HEK293 (cell line): ENCODE results near the gene TBC1D19.
"Not testable (repeated sequence)": the region's sequence is repeated elsewhere in the genome, so short reads cannot be mapped to it uniquely, and the experiment has no call there.

ENCODE experiments used
- CTCF ChIA-PET: fragments of 350-600 bp; formaldehyde crosslinking; extraction: SDS; loops from one replicate; lab custom pipeline; 2021; ENCODE audit warnings: antibody characterized with exemption; lab: Yijun Ruan, JAX
- POLR2A ChIA-PET: fragments of 300-600 bp; formaldehyde crosslinking; extraction: SDS; loops from one replicate; lab custom pipeline; 2020; ENCODE audit warnings: antibody characterized with exemption, inconsistent platforms; lab: Yijun Ruan, JAX
- H3K27ac ChIP-seq: fragments of 200-500 bp; sonication (Bioruptor generic); 2 replicates; pipeline ENCODE4 v1.5.1; 2014; ENCODE audit warnings: low read depth, low read length, control low read depth, inconsistent platforms; ENCODE audit errors: extremely low read depth
- H3K36me3 ChIP-seq, 2 experiments: fragments of 200-500 bp in 1 of 2; sonication (Bioruptor generic) in 1 of 2; 1 replicate in 1 of 2; 2 replicates in 1 of 2; pipeline ENCODE4 v1.5.1; 2014 to 2017; ENCODE audit warnings: inconsistent platforms in 2 of 2, low read length in 2 of 2; ENCODE audit not compliant: control insufficient read depth in 2 of 2, insufficient read depth in 1 of 2
- H3K4me1 ChIP-seq: fragments of 200-500 bp; sonication (Bioruptor generic); 2 replicates; pipeline ENCODE4 v1.5.1; 2014; ENCODE audit warnings: mild to moderate bottlenecking, low read length, inconsistent platforms; ENCODE audit not compliant: control insufficient read depth, insufficient read depth
- H3K4me3 ChIP-seq: 2 replicates; pipeline ENCODE4 v1.5.1; 2011; ENCODE audit warnings: low read depth, mild to moderate bottlenecking, control low read depth, low read length, moderate library complexity
- H3K9me3 ChIP-seq: fragments of 200-500 bp; sonication (Bioruptor generic); 2 replicates; pipeline ENCODE4 v1.5.1; 2014; ENCODE audit warnings: low read depth, low read length, inconsistent platforms; ENCODE audit not compliant: control insufficient read depth, insufficient read depth
- BCL11A ChIP-seq: fragments of 450-650 bp; formaldehyde crosslinking; IDR thresholded peaks from 2 replicates; pipeline ENCODE4 v1.5.1; 2016; ENCODE audit warnings: low read depth, missing biosample characterization, missing genetic modification characterization
- KLF1 ChIP-seq: fragments of 450-650 bp; formaldehyde crosslinking; IDR thresholded peaks from 2 replicates; pipeline ENCODE4 v1.5.1; 2016; ENCODE audit warnings: missing biosample characterization, missing genetic modification characterization
- KLF8 ChIP-seq: fragments of 450-650 bp; formaldehyde crosslinking; IDR thresholded peaks from 2 replicates; pipeline ENCODE4 v1.5.1; 2016; ENCODE audit warnings: missing biosample characterization, missing genetic modification characterization
- OVOL3 ChIP-seq: fragments of 450-650 bp; formaldehyde crosslinking; IDR thresholded peaks from 2 replicates; pipeline ENCODE4 v1.5.1; 2016; ENCODE audit warnings: missing biosample characterization, missing genetic modification characterization
- PRDM1 ChIP-seq: fragments of 450-650 bp; formaldehyde crosslinking; IDR thresholded peaks from 2 replicates; pipeline ENCODE4; 2016; ENCODE audit warnings: missing biosample characterization, missing genetic modification characterization
- YY1 ChIP-seq: fragments of 450-650 bp; formaldehyde crosslinking; IDR thresholded peaks from 2 replicates; pipeline ENCODE4 v1.5.1; 2018; ENCODE audit warnings: missing biosample characterization, missing genetic modification characterization
- ZBTB6 ChIP-seq: fragments of 450-650 bp; formaldehyde crosslinking; IDR thresholded peaks from 2 replicates; pipeline ENCODE4 v1.5.1; 2017; ENCODE audit warnings: missing biosample characterization, missing genetic modification characterization
- ZFP69B ChIP-seq: fragments of 450-650 bp; formaldehyde crosslinking; IDR thresholded peaks from 2 replicates; pipeline ENCODE4 v1.5.1; 2016; ENCODE audit warnings: missing biosample characterization, missing genetic modification characterization
- ZNF16 ChIP-seq: fragments of 450-650 bp; formaldehyde crosslinking; IDR thresholded peaks from 2 replicates; pipeline ENCODE4 v1.5.1; 2016; ENCODE audit warnings: low read depth, missing biosample characterization, missing genetic modification characterization
- ZNF223 ChIP-seq: fragments of 450-650 bp; formaldehyde crosslinking; IDR thresholded peaks from 2 replicates; pipeline ENCODE4 v1.5.1; 2016; ENCODE audit warnings: missing biosample characterization, missing genetic modification characterization
- ZNF292 ChIP-seq: fragments of 450-650 bp; formaldehyde crosslinking; IDR thresholded peaks from 2 replicates; pipeline ENCODE4 v1.5.1; 2016; ENCODE audit warnings: low read depth, missing biosample characterization, missing genetic modification characterization, borderline replicate concordance
- ZNF341 ChIP-seq: fragments of 450-650 bp; formaldehyde crosslinking; IDR thresholded peaks from 2 replicates; pipeline ENCODE4; 2016; ENCODE audit warnings: low read depth, missing biosample characterization, missing genetic modification characterization
- ZNF548 ChIP-seq: fragments of 450-650 bp; formaldehyde crosslinking; IDR thresholded peaks from 2 replicates; pipeline ENCODE4 v1.5.1; 2016; ENCODE audit warnings: missing biosample characterization, missing genetic modification characterization
- ZNF558 ChIP-seq: fragments of 450-650 bp; formaldehyde crosslinking; IDR thresholded peaks from 2 replicates; pipeline ENCODE4 v1.5.1; 2016; ENCODE audit warnings: missing biosample characterization, missing genetic modification characterization
- ZNF561 ChIP-seq: fragments of 450-650 bp; IDR thresholded peaks from 2 replicates; pipeline ENCODE4 v1.5.1; 2018; ENCODE audit warnings: missing biosample characterization, missing genetic modification characterization, borderline replicate concordance
- ZNF658 ChIP-seq: fragments of 450-650 bp; formaldehyde crosslinking; IDR thresholded peaks from 2 replicates; pipeline ENCODE4; 2016; ENCODE audit warnings: missing biosample characterization, missing genetic modification characterization
- ZNF664 ChIP-seq: fragments of 450-650 bp; formaldehyde crosslinking; IDR thresholded peaks from 2 replicates; pipeline ENCODE4 v1.5.1; 2016; ENCODE audit warnings: missing biosample characterization, missing genetic modification characterization
- ZNF704 ChIP-seq: fragments of 450-650 bp; formaldehyde crosslinking; IDR thresholded peaks from 2 replicates; pipeline ENCODE4 v1.5.1; 2016; ENCODE audit warnings: missing biosample characterization, missing genetic modification characterization
- ZSCAN4 ChIP-seq: fragments of 450-650 bp; formaldehyde crosslinking; IDR thresholded peaks from 2 replicates; pipeline ENCODE4 v1.5.1; 2017; ENCODE audit warnings: missing biosample characterization, missing genetic modification characterization

TBC1D19 gene

GRCh38 chr4:26692014-26692726 is 108.3 kb downstream of the TBC1D19 start (continued):
- TF ChIP-seq ZNF561 (tag by site-specific recombination) (no peak), ZBTB6 (tag by site-specific recombination) (no peak), ZNF658 (tag by site-specific recombination) (no peak), ZNF292 (tag by site-specific recombination) (no peak), ZNF223 (tag by site-specific recombination) (no peak), ZNF16 (tag by site-specific recombination) (no peak), ZNF548 (tag by site-specific recombination) (no peak), ZNF664 (no peak), YY1 (tag by site-specific recombination) (no peak)
- TF ChIP-seq, all 188 proteins: peak for 0

- H3K27ac ChIP-seq, CTCF ChIA-PET, H3K4me3 ChIP-seq, H3K36me3 ChIP-seq, H3K4me1 ChIP-seq, H3K9me3 ChIP-seq, POLR2A ChIA-PET: not testable (repeated sequence)
Measured at GRCh38 chr4:26694131-26694530, 110.2 kb downstream of the TBC1D19 start.

GRCh38 chr4:26700110-26700509 is 116.2 kb downstream of the TBC1D19 start:
- ChIA-PET POLR2A (no interaction called here), CTCF (no interaction called here)
- TF ChIP-seq KLF8 (no peak), ZNF558 (tag by site-specific recombination) (0 out of 2 replicates have a peak, but pooled peaks have one; percentile 61)
- H3K27ac ChIP-seq, result no peak overlapping the region
- H3K4me3 ChIP-seq, result no peak overlapping the region
- no peaks in the 10 kb centered on the region for H3K36me3 ChIP-seq
- H3K4me1 ChIP-seq, result no peaks in the 10 kb centered on the region
- H3K9me3 ChIP-seq, result no peaks in the 10 kb centered on the region

GRCh38 chr4:26701095-26701494 is 117.2 kb downstream of the TBC1D19 start:
- H3K36me3 ChIP-seq, result no peaks in the 10 kb centered on the region
- no peak overlapping the region for H3K4me3 ChIP-seq
- H3K9me3 ChIP-seq, result no peaks in the 10 kb centered on the region
- POLR2A ChIA-PET, result no interaction called here
- no peaks in the 10 kb centered on the region for H3K4me1 ChIP-seq
- TF ChIP-seq YY1 (tag by site-specific recombination) (no peak), ZSCAN4 (tag by site-specific recombination) (no peak), ZNF704 (tag by site-specific recombination) (no peak), PRDM1 (tag by site-specific recombination) (no peak), BCL11A (tag by site-specific recombination) (no peak), OVOL3 (no peak), ZNF341 (tag by site-specific recombination) (no peak), KLF1 (tag by site-specific recombination) (no peak), ZFP69B (tag by site-specific recombination) (no peak)
- TF ChIP-seq, all 188 proteins: peak for 0
- CTCF ChIA-PET, result no interaction called here
- no peak overlapping the region for H3K27ac ChIP-seq
